CD14-positive monocyte (primary cell): ENCODE data around the gene ZNF471. TPM values are rescaled to one million over a fixed set of nuclear protein-coding genes. Genes with fewer than 3 reads are reported as not detected.

Source experiments
- DNase-seq, 3 donors: peaks; one replicate each; pipeline ENCODE4 v3.0.0-alpha.2; 2011 to 2022
- H2AFZ ChIP-seq: 2 replicates; pipeline ENCODE4 v1.6.0; 2012; ENCODE audit warnings: mild to moderate bottlenecking, low read depth, low read length, inconsistent platforms; ENCODE audit not compliant: insufficient read depth, poor library complexity, severe bottlenecking
- H3K27ac ChIP-seq, 2 donors: 1 replicate in 1 of 2; 2 replicates in 1 of 2; pipeline ENCODE4 v1.5.1; 2012 to 2013; ENCODE audit warnings: low read length in 2 of 2, control low read depth in 1 of 2, inconsistent platforms in 1 of 2, low read depth in 1 of 2, mild to moderate bottlenecking in 1 of 2
- H3K27me3 ChIP-seq, 2 donors: one replicate each; pipeline versions ENCODE4 v1.6.0 to v1.6.1; 2011 to 2013; ENCODE audit warnings: low read length in 2 of 2; ENCODE audit not compliant: control insufficient read depth in 2 of 2, insufficient read depth in 2 of 2
- H3K36me3 ChIP-seq, 2 donors: replicated peaks in 1 of 2; 1 replicate in 1 of 2; 2 replicates in 1 of 2; pipeline versions ENCODE4 v1.5.1 to v1.6.1; 2012 to 2013; ENCODE audit warnings: low read length in 2 of 2, control low read depth in 1 of 2, inconsistent platforms in 1 of 2, mild to moderate bottlenecking in 1 of 2; ENCODE audit not compliant: insufficient read depth in 2 of 2, control insufficient read depth in 1 of 2
- H3K4me1 ChIP-seq, 2 donors: 1 replicate in 1 of 2; 2 replicates in 1 of 2; pipeline versions ENCODE4 v1.5.1 to v1.6.1; 2012 to 2013; ENCODE audit warnings: low read length in 2 of 2, control low read depth in 1 of 2, inconsistent platforms in 1 of 2, mild to moderate bottlenecking in 1 of 2, moderate library complexity in 1 of 2; ENCODE audit not compliant: insufficient read depth in 2 of 2, control insufficient read depth in 1 of 2
- H3K4me2 ChIP-seq: replicated peaks from 2 replicates; pipeline ENCODE3; 2012; ENCODE audit warnings: low read length, moderate library complexity, mild to moderate bottlenecking; ENCODE audit not compliant: poor library complexity, severe bottlenecking; ENCODE audit errors: extremely low read depth
- H3K4me3 ChIP-seq, 3 experiments: fragments of 200-600 bp in 1 of 3; sonication (generic) in 1 of 3; replicated peaks in 1 of 3; 1 replicate in 2 of 3; 2 replicates in 1 of 3; pipeline ENCODE4 v1.5.1; 2011 to 2013; ENCODE audit warnings: low read length in 3 of 3, mild to moderate bottlenecking in 3 of 3, control low read depth in 2 of 3, low read depth in 2 of 3, inconsistent platforms in 1 of 3, moderate library complexity in 1 of 3
- H3K79me2 ChIP-seq: 2 replicates; pipeline ENCODE4 v1.6.0; 2012; ENCODE audit warnings: mild to moderate bottlenecking, control low read depth, inconsistent platforms, low read length, moderate library complexity; ENCODE audit not compliant: insufficient read depth
- H3K9ac ChIP-seq: 2 replicates; pipeline ENCODE4 v1.6.0; 2017; ENCODE audit warnings: low read length, mild to moderate bottlenecking; ENCODE audit not compliant: insufficient read depth, poor library complexity, severe bottlenecking
- H3K9me3 ChIP-seq, 2 donors: replicated peaks in 1 of 2; 1 replicate in 1 of 2; 2 replicates in 1 of 2; pipeline versions ENCODE4 v1.5.1 to v1.6.1; 2012 to 2013; ENCODE audit warnings: low read length in 2 of 2, control low read depth in 1 of 2; ENCODE audit not compliant: control insufficient read depth in 1 of 2, insufficient read depth in 1 of 2
- H4K20me1 ChIP-seq: 2 replicates; pipeline ENCODE4 v1.6.0; 2012; ENCODE audit warnings: mild to moderate bottlenecking, low read length, control low read depth, moderate library complexity; ENCODE audit not compliant: insufficient read depth
- H3K27ac Mint-ChIP-seq, 7 donors: one replicate each; pipeline ENCODE4 v1.8.0; 2020; ENCODE audit warnings: mild to moderate bottlenecking in 7 of 7, mixed read lengths in 7 of 7, moderate library complexity in 6 of 7, inconsistent platforms in 2 of 7
- H3K27me3 Mint-ChIP-seq, 3 donors: one replicate each; pipeline ENCODE4 v1.8.0; 2021 to 2022; ENCODE audit warnings: low read depth in 3 of 3, mild to moderate bottlenecking in 3 of 3, mixed read lengths in 3 of 3, moderate library complexity in 3 of 3, inconsistent platforms in 1 of 3
- H3K36me3 Mint-ChIP-seq, 2 donors: one replicate each; pipeline ENCODE4 v1.8.0; 2020; ENCODE audit warnings: mixed read lengths in 2 of 2, inconsistent platforms in 1 of 2, mild to moderate bottlenecking in 1 of 2
- H3K4me1 Mint-ChIP-seq: one replicate; pipeline ENCODE4 v1.8.0; 2020; ENCODE audit warnings: mild to moderate bottlenecking, mixed read lengths
- H3K4me3 Mint-ChIP-seq, 2 donors: one replicate each; pipeline ENCODE4 v1.8.0; 2020; ENCODE audit warnings: mild to moderate bottlenecking in 2 of 2, mixed read lengths in 2 of 2, moderate library complexity in 1 of 2
- H3K9me3 Mint-ChIP-seq, 7 donors: one replicate each; pipeline ENCODE4 v1.8.0; 2020 to 2022; ENCODE audit warnings: mixed read lengths in 7 of 7, mild to moderate bottlenecking in 6 of 7, moderate library complexity in 6 of 7, inconsistent platforms in 2 of 7
- CTCF ChIP-seq: fragments of 200-600 bp; IDR thresholded peaks from one replicate; pipeline ENCODE4 v1.8.0; 2022; ENCODE audit warnings: antibody characterized with exemption, mild to moderate bottlenecking
- WGBS: methylation state at CpG from one replicate; pipeline ENCODE4 v1.1.5; 2013; ENCODE audit warnings: missing lambda C conversion rate; ENCODE audit not compliant: insufficient coverage; 5-methylcytosine and 5-hydroxymethylcytosine counted together
- intact Hi-C, 2 donors: fragments of 100-400 bp; cut with micrococcal nuclease; formaldehyde crosslinking; loops; one replicate each; pipeline versions ENCODE4 v1.15.0 to v1.15.1; 2023
- polyA plus RNA-seq, 3 donors: library from polyadenylated mRNA; depleted of rRNA in 1 of 3; unstranded in 2 of 3; stranded (reverse) in 1 of 3; fragments of 300-500 nt in 2 of 3; fragments of >200 nt in 1 of 3; fragmentation: Illumina TruSeq in 2 of 3; gene quantifications; 1 replicate in 2 of 3; 2 replicates in 1 of 3; pipeline ENCODE4 v1.2.3, GENCODE V29; 2012 to 2021

ZNF471 gene
- polyA plus RNA-seq, 3 donors: 0.14 to 0.16 TPM; not detected in 1

DNA sequence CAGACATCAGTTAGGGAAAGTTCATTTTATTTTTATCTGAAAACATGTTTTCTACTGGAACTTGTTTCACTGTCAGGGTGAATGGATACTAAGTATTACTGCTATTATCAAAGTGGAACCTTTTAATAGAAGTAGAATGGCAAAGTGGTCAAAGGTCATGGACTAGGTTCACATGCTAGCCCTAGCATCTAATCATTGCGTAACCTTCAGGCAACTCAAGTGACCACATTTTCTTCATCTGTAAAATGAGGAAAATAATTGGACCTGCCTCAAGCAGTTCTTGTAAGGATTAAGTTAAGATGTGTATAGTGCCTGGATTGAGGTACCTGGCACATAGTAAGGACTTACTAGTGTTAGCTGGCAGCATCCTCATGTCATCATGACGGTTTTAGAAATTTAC lies 36.1 kb downstream of the ZNF471 start:
- Histone ChIP-seq H4K20me1 (no peaks in the 10 kb centered on the region), H3K79me2 (no peaks in the 10 kb centered on the region), H3K4me1 (peaks cover 6 to 8% of the 10 kb centered on the region in 2 donors), H3K4me2 (no peak overlapping the region), H3K27ac (no peak overlapping the region), H3K36me3 (peaks cover 2 to 33% of the 10 kb centered on the region in 2 donors), H3K9me3 (peaks cover 77 to 94% of the 10 kb centered on the region in 2 donors), H3K9ac (no peak overlapping the region), H3K27me3 (no peaks in the 10 kb centered on the region), H3K4me3 (no peak overlapping the region), H2AFZ (no peak overlapping the region)
- Mint-ChIP-seq H3K36me3 (peaks cover 22 to 49% of the 10 kb centered on the region in 2 donors), H3K27me3 (peaks cover 0 to 5% (median 0%) of the 10 kb centered on the region in 3 donors), H3K4me3 (no peak overlapping the region), H3K9me3 (peaks cover 43 to 82% (median 69%) of the 10 kb centered on the region in 7 donors), H3K4me1 (peaks cover 7% of the 10 kb centered on the region), H3K27ac (no peak overlapping the region)
- no peak for DNase-seq
- intact Hi-C loops: no loop called here
- TF ChIP-seq CTCF: no peak
- WGBS: no CpG with 5 or more reads among the region's 2 CpGs

DNA sequence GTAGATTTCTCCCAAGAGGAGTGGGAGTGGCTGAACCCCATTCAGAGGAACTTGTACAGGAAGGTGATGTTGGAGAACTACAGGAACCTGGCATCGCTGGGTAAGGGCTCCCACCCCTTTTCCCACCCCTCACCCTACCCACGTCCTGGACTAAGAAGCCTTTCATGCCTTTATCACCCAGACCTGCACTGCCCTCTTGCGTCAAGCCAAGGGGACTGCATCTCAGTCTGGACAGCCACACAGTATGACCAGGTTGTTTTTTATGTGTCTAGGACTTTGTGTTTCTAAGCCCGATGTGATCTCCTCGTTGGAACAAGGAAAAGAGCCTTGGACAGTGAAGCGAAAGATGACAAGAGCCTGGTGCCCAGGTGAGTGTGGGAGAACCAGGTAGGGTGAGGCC lies 39.9 kb downstream of the ZNF471 start:
- Histone ChIP-seq H3K27me3 (no peaks in the 10 kb centered on the region), H3K27ac (no peak overlapping the region), H3K4me1 (no peaks in the 10 kb centered on the region), H3K36me3 (peaks cover 19 to 62% of the 10 kb centered on the region in 2 donors), H3K79me2 (no peaks in the 10 kb centered on the region), H4K20me1 (no peaks in the 10 kb centered on the region), H3K4me2 (no peak overlapping the region), H2AFZ (no peak overlapping the region), H3K9me3 (peaks cover 62 to 95% of the 10 kb centered on the region in 2 donors), H3K9ac (no peak overlapping the region), H3K4me3 (peak overlapping the region in 1 of 3 experiments; percentile 14)
- Mint-ChIP-seq H3K4me1 (no peaks in the 10 kb centered on the region), H3K27me3 (no peaks in the 10 kb centered on the region), H3K9me3 (peaks cover 33 to 77% (median 58%) of the 10 kb centered on the region in 7 donors), H3K36me3 (peaks cover 29 to 44% of the 10 kb centered on the region in 2 donors), H3K27ac (no peak overlapping the region), H3K4me3 (no peak overlapping the region)
- no peak for DNase-seq
- WGBS: 92% methylated on average over 3 of the region's 6 CpGs
- TF ChIP-seq CTCF: no peak
- intact Hi-C loops: no loop called here
